NT2/D1 (cell line): ENCODE results near the gene LONP2.

Experiments
- SUZ12 ChIP-seq: IDR thresholded peaks from 2 replicates; pipeline ENCODE4 v1.6.1; 2011; ENCODE audit not compliant: insufficient read length, insufficient read depth; ENCODE audit errors: extremely low read depth
- YY1 ChIP-seq: IDR thresholded peaks from 2 replicates; pipeline ENCODE4 v1.6.1; 2011; ENCODE audit not compliant: insufficient read length, insufficient read depth

GRCh38 chr16:48294724-48295123 lies 50.6 kb downstream of the LONP2 start:
- no peak for TF ChIP-seq YY1
- no peak for TF ChIP-seq SUZ12
